ENCODE measurements around the gene RASA3. TPM values are rescaled to one million over a fixed set of nuclear protein-coding genes. Genes with fewer than 3 reads are reported as not detected.
"Not testable (repeated sequence)": the region's sequence is repeated elsewhere in the genome, so short reads cannot be mapped to it uniquely, and the experiment has no call there.

RASA3 gene
- total RNA-seq, 2 experiments from 2014 or later = 3.6 to 17.9 TPM

DNA sequence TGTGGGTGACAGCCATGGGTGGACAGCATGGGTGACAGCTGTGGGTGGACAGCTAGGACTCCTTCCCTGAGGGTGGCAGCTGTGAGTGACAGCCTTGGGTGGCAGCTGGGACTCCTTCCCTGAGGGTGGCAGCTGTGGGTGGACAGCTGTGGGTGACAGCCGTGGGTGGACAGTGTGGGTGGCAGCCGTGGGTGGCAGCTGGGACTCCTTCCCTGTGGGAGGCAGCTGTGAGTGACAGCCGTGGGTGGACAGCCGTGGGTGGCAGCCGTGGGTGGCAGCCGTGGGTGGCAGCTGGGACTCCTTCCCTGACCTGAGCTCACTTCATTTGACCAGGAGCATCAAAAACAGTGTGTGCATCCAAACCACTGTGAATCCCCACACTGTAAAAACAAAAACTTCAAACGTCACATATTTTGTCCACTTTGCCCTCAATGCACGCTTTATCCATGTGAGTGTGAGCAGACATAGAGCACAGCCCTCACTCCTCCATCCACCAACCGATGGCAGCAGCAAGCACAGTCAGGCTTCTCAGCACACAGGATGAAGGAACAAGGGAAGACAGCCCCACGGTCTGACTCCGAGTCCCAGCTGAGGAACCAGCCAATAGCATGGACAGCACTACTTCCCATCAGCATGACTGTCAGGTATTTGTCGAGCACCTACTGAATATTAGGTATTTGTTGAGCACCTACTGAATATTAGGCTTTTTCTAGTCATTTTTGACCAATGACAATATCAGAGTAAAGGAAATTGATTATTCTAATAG, 45.0 kb upstream of the RASA3 start:
- Histone ChIP-seq H3K36me3 (ENCODE audit: insufficient read depth, low read length) (no peaks in the 10 kb centered on the region), H3K4me1 (ENCODE audit: insufficient read depth, low read length, poor library complexity, severe bottlenecking) (no peaks in the 10 kb centered on the region), H2AFZ (ENCODE audit: low read length) (no peak overlapping the region), H3K4me3 (ENCODE audit: low read depth, low read length, poor library complexity, severe bottlenecking) (no peak overlapping the region), H3K9me2 (ENCODE audit: insufficient read depth, low read length) (no peaks in the 10 kb centered on the region), H3K9me3 (ENCODE audit: low read length) (no peaks in the 10 kb centered on the region), H3K79me2 (ENCODE audit: insufficient read depth, low read depth, low read length) (no peaks in the 10 kb centered on the region), H3K4me2 (ENCODE audit: low read length) (no peak overlapping the region), H4K20me1 (ENCODE audit: insufficient read depth, low read length) (no peaks in the 10 kb centered on the region), H3K27ac (ENCODE audit: low read depth, low read length, poor library complexity, severe bottlenecking) (no peak overlapping the region)
- DNase-seq (ENCODE audit: low spot score) = no peak
- intact Hi-C loops (cut with micrococcal nuclease; ENCODE audit: unreplicated experiment) = no loop called here
- ChIA-PET CTCF (ENCODE audit: unreplicated experiment) (no interaction called here), POLR2A (interaction anchor here (0.6 to 0.7 kb wide), 2 partner anchors 28 to 60 kb away, joined by 3 read pairs; no protein-coding TSS in a partner anchor)
- TF ChIP-seq EZH2phosphoT487 (IDR thresholded peaks at IDR 0.05; ENCODE audit: borderline replicate concordance, low read depth, low read length) = no peak
- no peak for TF ChIP-seq CTCF (conservative IDR thresholded peaks at IDR 0.05; ENCODE audit: low read length)
- no TSS peak for BruUV-seq (replicated peaks)

DNA sequence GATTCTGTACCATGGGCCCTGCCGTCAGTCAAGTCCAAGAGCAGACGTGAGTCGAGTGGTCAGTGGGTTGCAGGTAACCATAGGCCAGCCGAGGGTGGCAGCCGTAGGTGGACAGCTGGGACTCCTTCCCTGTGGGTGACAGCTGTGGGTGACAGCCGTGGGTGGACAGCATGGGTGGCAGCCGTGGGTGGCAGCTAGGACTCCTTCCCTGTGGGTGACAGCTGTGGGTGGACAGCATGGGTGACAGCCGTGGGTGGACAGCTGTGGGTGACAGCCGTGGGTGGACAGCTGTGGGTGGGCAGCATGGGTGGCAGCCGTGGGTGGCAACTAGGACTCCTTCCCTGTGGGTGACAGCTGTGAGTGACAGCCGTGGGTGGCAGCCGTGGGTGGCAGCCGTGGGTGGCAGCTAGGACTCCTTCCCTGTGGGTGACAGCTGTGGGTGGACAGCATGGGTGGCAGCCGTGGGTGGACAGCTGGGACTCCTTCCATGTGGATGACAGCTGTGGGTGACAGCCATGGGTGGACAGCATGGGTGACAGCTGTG, 44.0 kb upstream of the RASA3 start:
- intact Hi-C loops (cut with micrococcal nuclease; ENCODE audit: unreplicated experiment); CTCF ChIA-PET (ENCODE audit: unreplicated experiment); H3K4me1 ChIP-seq (ENCODE audit: insufficient read depth, low read length, poor library complexity, severe bottlenecking); H3K9me2 ChIP-seq (ENCODE audit: insufficient read depth, low read length); H3K9me3 ChIP-seq (ENCODE audit: low read length); H3K79me2 ChIP-seq (ENCODE audit: insufficient read depth, low read depth, low read length); H3K36me3 ChIP-seq (ENCODE audit: insufficient read depth, low read length); H3K27ac ChIP-seq (ENCODE audit: low read depth, low read length, poor library complexity, severe bottlenecking); H4K20me1 ChIP-seq (ENCODE audit: insufficient read depth, low read length); H3K4me2 ChIP-seq (ENCODE audit: low read length); DNase-seq (ENCODE audit: low spot score); POLR2A ChIA-PET; H3K4me3 ChIP-seq (ENCODE audit: low read depth, low read length, poor library complexity, severe bottlenecking); H2AFZ ChIP-seq (ENCODE audit: low read length); BruUV-seq (replicated peaks): not testable (repeated sequence)

DNA sequence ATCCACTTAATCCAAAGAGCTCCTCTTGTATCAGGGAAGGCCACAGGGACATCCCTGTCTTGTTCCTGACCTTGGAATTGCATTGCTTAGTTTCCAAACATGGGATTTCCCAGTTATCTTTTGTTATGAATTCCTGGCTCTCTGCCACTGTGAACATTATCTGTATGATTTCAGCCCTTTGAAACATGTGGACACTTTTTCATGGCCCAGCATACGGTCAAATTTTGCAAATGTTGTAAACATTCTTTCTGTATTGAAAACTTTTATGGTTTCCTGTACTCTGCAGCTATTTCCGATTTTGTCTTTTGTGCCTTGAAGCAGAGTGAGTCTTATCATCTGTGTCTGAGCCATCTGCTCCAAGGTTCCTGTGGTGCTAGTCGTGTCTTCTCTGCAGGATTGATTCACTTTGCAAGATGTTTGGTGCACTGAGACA, 42.1 kb upstream of the RASA3 start:
- H3K36me3 ChIP-seq (ENCODE audit: insufficient read depth, low read length) = no peaks in the 10 kb centered on the region
- H3K4me1 ChIP-seq (ENCODE audit: insufficient read depth, low read length, poor library complexity, severe bottlenecking) = no peaks in the 10 kb centered on the region
- H3K4me2 ChIP-seq (ENCODE audit: low read length) = no peak overlapping the region
- DNase-seq (ENCODE audit: low spot score) = no peak
- H3K9me2 ChIP-seq (ENCODE audit: insufficient read depth, low read length) = no peaks in the 10 kb centered on the region
- H4K20me1 ChIP-seq (ENCODE audit: insufficient read depth, low read length) = no peaks in the 10 kb centered on the region
- no peaks in the 10 kb centered on the region for H3K79me2 ChIP-seq (ENCODE audit: insufficient read depth, low read depth, low read length)
- ChIA-PET POLR2A (no interaction called here), CTCF (ENCODE audit: unreplicated experiment) (no interaction called here)
- no peak overlapping the region for H3K27ac ChIP-seq (ENCODE audit: low read depth, low read length, poor library complexity, severe bottlenecking)
- H2AFZ ChIP-seq (ENCODE audit: low read length) = no peak overlapping the region
- BruUV-seq (replicated peaks) = no TSS peak
- TF ChIP-seq EZH2phosphoT487 (IDR thresholded peaks at IDR 0.05; ENCODE audit: borderline replicate concordance, low read depth, low read length) (no peak), CTCF (conservative IDR thresholded peaks at IDR 0.05; ENCODE audit: low read length) (no peak)
- H3K9me3 ChIP-seq (ENCODE audit: low read length) = no peaks in the 10 kb centered on the region
- intact Hi-C loops (cut with micrococcal nuclease; ENCODE audit: unreplicated experiment) = no loop called here
- no peak overlapping the region for H3K4me3 ChIP-seq (ENCODE audit: low read depth, low read length, poor library complexity, severe bottlenecking)
